Brain microvascular endothelial cell (primary cell): Measurements from ENCODE around the gene GALNT14.

Experiments used
- DNase-seq: peaks from one replicate; pipeline ENCODE4 v3.0.0-alpha.2; 2020
- H3K27ac ChIP-seq: fragments of 250-450 bp; sonication (Bioruptor Pico); 2 replicates; pipeline ENCODE4 v1.5.1; 2020; ENCODE audit warnings: mild to moderate bottlenecking, moderate library complexity
- H3K27me3 ChIP-seq: fragments of 250-450 bp; sonication (Bioruptor Pico); replicated peaks from 2 replicates; pipeline ENCODE4 v1.5.1; 2020; ENCODE audit warnings: mild to moderate bottlenecking
- H3K36me3 ChIP-seq: fragments of 250-450 bp; sonication (Bioruptor Pico); replicated peaks from 2 replicates; pipeline ENCODE4 v1.5.1; 2020; ENCODE audit warnings: mild to moderate bottlenecking
- H3K4me3 ChIP-seq: 2 replicates; pipeline ENCODE4 v1.5.1; 2011; ENCODE audit warnings: low read depth, mild to moderate bottlenecking, control low read depth, low read length, moderate library complexity
- in situ Hi-C: cut with HindIII; loops from 2 replicates; pipeline ENCODE4 v1.10.0; 2017; ENCODE audit warnings: low sequenced_read_pairs, low pct_ligation_motif_present
- TF ChIP-seq, protein P1 (sequence below): IDR thresholded peaks from 2 replicates; pipeline ENCODE4 v1.5.1; 2011; ENCODE audit warnings: low read depth, mild to moderate bottlenecking, moderate library complexity, low read length, control low read depth, inconsistent platforms; ENCODE audit errors: missing control alignments

GALNT14 gene

DNA sequence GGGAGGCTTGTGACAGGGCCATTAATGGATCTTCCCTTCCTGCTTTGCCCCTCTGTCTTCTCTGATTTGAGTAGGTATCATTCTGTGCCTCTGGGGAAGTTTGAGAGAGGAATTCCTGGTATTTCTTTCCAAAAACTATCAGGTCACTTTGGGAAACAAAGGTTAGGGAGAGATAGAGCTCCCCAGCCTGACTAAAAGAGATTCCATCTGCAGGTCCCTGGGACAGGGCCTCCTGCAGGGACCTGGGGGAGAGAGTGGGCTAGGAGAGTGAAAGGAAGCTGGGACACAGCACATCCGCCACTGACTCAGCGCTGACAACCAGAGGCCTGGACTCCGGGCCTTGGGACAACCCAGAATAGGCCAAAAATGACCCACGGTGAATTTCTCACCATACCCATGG is 6.4 kb downstream of the GALNT14 start:
- H3K27ac ChIP-seq = no peak overlapping the region
- no peak overlapping the region for H3K4me3 ChIP-seq
- TF ChIP-seq, protein P1, sequence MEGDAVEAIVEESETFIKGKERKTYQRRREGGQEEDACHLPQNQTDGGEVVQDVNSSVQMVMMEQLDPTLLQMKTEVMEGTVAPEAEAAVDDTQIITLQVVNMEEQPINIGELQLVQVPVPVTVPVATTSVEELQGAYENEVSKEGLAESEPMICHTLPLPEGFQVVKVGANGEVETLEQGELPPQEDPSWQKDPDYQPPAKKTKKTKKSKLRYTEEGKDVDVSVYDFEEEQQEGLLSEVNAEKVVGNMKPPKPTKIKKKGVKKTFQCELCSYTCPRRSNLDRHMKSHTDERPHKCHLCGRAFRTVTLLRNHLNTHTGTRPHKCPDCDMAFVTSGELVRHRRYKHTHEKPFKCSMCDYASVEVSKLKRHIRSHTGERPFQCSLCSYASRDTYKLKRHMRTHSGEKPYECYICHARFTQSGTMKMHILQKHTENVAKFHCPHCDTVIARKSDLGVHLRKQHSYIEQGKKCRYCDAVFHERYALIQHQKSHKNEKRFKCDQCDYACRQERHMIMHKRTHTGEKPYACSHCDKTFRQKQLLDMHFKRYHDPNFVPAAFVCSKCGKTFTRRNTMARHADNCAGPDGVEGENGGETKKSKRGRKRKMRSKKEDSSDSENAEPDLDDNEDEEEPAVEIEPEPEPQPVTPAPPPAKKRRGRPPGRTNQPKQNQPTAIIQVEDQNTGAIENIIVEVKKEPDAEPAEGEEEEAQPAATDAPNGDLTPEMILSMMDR = no peak
- peaks cover 3% of the 10 kb centered on the region for H3K27me3 ChIP-seq
- no peak for DNase-seq
- H3K36me3 ChIP-seq = no peaks in the 10 kb centered on the region
- in situ Hi-C loops = no loop called here

DNA sequence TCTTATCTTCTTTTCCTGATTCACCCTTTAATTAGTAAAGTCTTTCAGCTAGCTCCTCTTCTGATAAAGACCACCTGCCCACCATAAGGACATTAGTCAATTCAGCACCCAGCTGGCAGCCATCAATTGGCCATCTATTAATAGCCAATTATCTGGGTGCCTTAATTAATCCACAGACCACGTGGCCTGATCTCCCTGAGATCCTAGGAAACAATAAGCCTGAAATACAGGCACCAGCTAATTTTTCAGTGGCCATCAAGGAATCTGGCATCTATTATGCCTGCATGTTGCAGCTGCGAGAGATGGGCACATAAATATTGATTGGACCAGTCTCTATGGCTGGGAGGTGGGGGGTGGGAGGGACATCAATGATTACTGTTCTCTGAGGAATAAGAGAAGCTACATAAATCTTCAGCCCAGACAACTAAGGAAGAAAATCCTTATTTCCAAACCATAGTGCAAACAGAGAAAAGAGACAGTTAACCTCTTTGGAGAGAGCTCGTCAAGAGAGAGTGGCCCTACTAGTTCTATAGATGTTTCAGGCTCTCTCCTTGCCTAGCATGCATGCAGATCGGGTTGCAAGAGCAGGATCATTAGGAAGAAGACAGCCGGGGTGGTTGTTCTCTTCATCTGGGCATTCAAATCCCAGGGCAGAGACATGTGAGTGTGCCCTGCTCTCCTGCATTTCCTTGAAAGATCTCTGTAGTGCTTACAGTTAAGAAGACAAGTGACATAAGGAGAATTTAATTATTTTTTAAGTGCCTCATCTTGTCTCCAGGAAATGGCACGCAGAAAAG is 8.7 kb downstream of the GALNT14 start:
- Histone ChIP-seq H3K36me3 (no peaks in the 10 kb centered on the region), H3K27ac (no peak overlapping the region), H3K4me3 (no peak overlapping the region), H3K27me3 (no peaks in the 10 kb centered on the region)
- TF ChIP-seq, protein P1 = no peak
- in situ Hi-C loops = no loop called here
- DNase-seq = no peak

DNA sequence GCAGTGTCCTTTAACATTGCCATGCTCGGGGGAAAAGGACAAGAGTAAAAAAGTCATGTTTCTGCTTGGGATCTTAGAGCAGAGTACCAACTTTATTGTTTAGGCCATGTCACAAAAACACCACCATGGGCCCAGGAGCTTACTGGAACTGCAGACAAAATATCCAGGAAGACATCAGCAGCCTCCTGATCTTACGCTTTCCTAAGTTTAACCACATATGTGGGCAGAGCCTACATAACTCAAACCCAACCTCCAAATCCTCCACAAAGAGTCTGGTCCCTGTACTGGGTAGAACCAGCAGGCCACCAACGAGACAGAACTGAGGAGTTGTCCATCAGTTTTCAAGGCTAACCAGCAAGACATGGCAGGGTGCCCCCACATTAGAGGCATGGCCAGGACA is 10.3 kb downstream of the GALNT14 start:
- TF ChIP-seq, protein P1 = no peak
- in situ Hi-C loops = no loop called here
- no peak for DNase-seq
- no peaks in the 10 kb centered on the region for H3K27me3 ChIP-seq
- H3K27ac ChIP-seq = no peak overlapping the region
- H3K4me3 ChIP-seq = no peak overlapping the region
- H3K36me3 ChIP-seq = no peaks in the 10 kb centered on the region

DNA sequence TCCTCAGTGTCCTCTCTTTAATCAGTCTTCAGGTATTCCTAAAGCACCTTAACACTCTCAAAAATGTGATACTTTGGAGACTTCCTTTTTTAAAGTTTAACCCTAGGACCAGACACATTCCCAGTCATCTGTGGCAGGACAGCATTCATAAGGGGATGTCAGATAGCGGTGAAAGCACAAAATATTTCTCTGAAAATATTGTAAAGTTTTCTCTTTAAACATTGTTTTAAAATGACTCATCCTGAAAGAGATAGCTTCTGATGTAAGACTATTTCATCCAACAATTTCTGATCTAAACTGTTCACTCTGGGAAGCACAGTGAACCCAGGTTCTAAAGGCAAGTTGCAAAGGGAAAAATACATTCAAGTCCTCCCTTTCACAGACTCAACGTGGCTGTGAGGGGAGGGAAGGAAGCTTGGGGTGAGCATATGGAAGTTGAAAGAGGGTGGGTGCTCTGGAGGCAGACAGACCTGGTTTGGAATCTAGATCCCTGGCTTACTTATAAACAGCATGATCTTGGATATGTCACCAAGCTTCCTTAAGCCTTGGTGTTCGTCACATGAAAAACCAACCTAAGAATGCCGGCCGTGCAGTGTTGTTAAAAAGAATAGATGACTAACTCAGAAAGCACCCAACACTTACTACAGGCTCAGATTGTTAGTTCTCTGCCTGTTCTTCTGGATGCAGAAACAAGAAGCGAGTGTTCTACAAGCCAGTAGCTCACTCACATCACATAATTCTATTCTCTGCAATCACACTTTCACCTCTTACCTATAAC is 12.1 kb downstream of the GALNT14 start:
- peak overlapping the region; percentile 57 for H3K27ac ChIP-seq
- no peaks in the 10 kb centered on the region for H3K36me3 ChIP-seq
- in situ Hi-C loops = no loop called here
- TF ChIP-seq, protein P1 = no peak
- no peaks in the 10 kb centered on the region for H3K27me3 ChIP-seq
- H3K4me3 ChIP-seq = no peak overlapping the region
- peak; percentile 75 for DNase-seq

DNA sequence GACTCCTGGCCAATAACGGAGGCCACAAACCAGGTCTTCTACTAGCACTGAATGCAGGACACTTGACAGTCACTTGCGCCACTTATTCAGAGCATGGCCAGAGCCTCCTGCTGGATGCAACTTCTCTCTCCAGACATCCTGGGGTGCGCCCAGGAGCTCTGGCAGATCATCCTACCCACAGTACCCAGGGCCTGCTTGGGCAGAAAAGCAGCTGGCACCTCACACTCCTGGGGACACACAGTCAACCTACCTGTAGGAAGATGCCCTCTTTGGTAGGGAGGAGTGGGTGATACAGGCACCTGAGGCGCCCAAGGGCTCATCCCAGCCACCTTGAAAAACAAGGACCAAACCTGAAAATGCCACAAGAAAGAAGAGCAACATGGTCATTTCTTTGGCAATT is 13.3 kb downstream of the GALNT14 start:
- no peak overlapping the region for H3K27ac ChIP-seq
- in situ Hi-C loops = no loop called here
- no peak overlapping the region for H3K4me3 ChIP-seq
- no peaks in the 10 kb centered on the region for H3K27me3 ChIP-seq
- no peak for DNase-seq
- TF ChIP-seq, protein P1 = no peak
- H3K36me3 ChIP-seq = no peaks in the 10 kb centered on the region
